ENCODE measurements around the gene COL25A1. TPM values are rescaled to one million over a fixed set of nuclear protein-coding genes. Genes with fewer than 3 reads are reported as not detected.

COL25A1 gene
- total RNA-seq, 2 donors from 2014 or later = 0.47 TPM; not detected in 1

DNA sequence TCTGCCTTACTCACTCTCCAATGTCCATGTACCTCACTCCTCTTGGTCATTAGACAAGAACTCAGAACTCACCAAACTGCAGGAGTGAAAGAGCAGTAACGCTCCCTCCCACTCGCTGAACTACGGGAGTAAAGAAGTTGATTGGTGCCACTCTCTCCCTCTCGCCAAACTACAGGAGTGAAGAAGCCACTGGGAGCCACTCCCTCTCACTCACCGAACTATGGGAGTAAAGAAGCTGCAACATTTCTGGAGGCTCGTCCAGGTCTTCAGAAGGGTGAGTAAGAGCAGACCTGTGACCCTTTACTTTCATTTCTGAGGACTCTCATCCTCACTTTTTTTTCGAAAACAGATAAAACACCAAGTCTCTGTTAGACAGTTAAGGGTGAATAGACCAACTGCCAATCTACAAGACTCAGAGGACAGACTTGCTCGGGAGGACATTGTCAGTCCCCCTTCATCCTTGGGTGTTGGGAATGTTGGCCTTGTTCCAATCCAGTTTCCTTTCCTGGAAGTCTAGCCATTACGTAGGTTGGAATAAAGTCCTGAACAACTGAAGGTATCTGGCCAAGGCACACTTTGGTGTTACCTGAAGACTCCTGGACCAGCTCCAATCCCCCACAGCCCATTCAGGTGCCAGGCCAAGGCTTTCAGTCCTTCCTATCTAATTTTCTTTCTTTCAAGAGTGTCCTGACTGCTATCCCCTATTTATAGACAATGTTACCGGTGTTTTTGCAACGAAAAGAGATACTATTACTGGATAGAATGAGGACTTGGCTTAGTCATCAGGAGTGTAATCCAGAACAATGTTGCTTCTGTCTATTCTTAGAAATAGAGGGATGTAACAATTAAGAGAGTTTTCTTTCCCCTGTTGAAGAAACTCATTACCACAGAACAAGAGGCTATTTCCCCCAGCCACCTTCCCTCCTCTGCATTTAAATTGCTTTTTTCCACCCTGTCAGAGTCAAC is 11.0 kb upstream of the COL25A1 start:
- no peak for ATAC-seq
- no peak for DNase-seq
- Mint-ChIP-seq H3K36me3 (ENCODE audit: low read depth) (no peaks in the 10 kb centered on the region), H3K4me1 (no peaks in the 10 kb centered on the region), H3K27ac (no peak overlapping the region), H3K27me3 (peaks cover 16% of the 10 kb centered on the region), H3K4me3 (no peak overlapping the region)
- no peaks in the 10 kb centered on the region for H3K9me3 ChIP-seq (ENCODE audit: control insufficient read depth, low read length, poor library complexity, severe bottlenecking)

- Mint-ChIP-seq H3K4me1 (peaks cover 16% of the 10 kb centered on the region), H3K36me3 (ENCODE audit: low read depth) (peaks cover 7% of the 10 kb centered on the region), H3K27me3 (peaks cover 72% of the 10 kb centered on the region), H3K27ac (no peak overlapping the region), H3K4me3 (peak overlapping the region; percentile 93)
- ATAC-seq (peak; percentile 45), DNase-seq (no peak)
- H3K9me3 ChIP-seq (ENCODE audit: control insufficient read depth, low read length, poor library complexity, severe bottlenecking) = no peaks in the 10 kb centered on the region
Observed at GRCh38 chr4:109303140-109303496, 660 bp upstream of the COL25A1 start.

- Mint-ChIP-seq H3K27me3 (peaks cover 68% of the 10 kb centered on the region), H3K36me3 (ENCODE audit: low read depth) (peaks cover 7% of the 10 kb centered on the region), H3K27ac (no peak overlapping the region), H3K4me3 (peak overlapping the region; percentile 93), H3K4me1 (peaks cover 16% of the 10 kb centered on the region)
- no peak for DNase-seq
- no peaks in the 10 kb centered on the region for H3K9me3 ChIP-seq (ENCODE audit: control insufficient read depth, low read length, poor library complexity, severe bottlenecking)
- no peak for ATAC-seq
Observed at GRCh38 chr4:109301651-109302360, 652 bp downstream of the COL25A1 start.

DNA sequence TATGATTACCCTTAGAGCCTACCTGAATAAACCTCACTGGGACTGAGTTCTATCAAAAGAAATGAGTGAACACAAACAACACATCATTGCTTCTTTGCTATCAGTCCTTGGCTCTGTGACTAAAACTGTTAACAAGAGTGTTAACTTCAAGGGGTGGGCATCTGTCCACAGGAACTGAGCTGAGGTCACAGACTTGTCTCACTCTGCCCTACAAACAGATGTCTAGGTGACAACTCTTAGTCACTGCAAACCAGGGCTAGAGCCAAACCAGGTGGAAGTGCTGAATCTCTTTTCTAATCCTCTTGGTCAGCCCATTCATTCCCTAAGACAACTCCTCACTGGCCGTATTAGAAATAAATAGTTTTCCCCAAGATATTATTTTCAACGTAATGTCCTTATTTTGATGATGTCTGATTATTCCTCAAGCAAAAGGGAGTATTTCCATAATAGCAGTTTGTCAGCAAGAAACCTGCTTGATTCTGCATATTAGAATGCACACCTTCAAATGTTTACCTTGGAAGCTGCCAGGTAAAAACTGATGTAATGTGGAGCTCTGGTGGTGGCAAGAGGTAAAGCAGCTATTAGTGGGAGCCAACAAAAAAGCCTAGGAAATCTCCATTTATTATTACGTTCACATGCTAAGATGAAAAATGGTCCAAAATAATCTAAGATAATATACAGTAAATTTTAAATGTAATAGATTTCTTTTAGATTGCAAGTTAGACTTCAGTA is 4.0 kb downstream of the COL25A1 start:
- H3K4me3 Mint-ChIP-seq = no peak overlapping the region
- peaks cover 16% of the 10 kb centered on the region for H3K4me1 Mint-ChIP-seq
- H3K36me3 Mint-ChIP-seq (ENCODE audit: low read depth) = peaks cover 3% of the 10 kb centered on the region
- H3K9me3 ChIP-seq (ENCODE audit: control insufficient read depth, low read length, poor library complexity, severe bottlenecking) = no peaks in the 10 kb centered on the region
- DNase-seq (no peak), ATAC-seq (no peak)
- H3K27me3 Mint-ChIP-seq = peaks cover 53% of the 10 kb centered on the region
- H3K27ac Mint-ChIP-seq = no peak overlapping the region

- Mint-ChIP-seq H3K4me1 (peaks cover 7% of the 10 kb centered on the region), H3K4me3 (no peak overlapping the region), H3K36me3 (ENCODE audit: low read depth) (no peaks in the 10 kb centered on the region), H3K27ac (no peak overlapping the region), H3K27me3 (peaks cover 48% of the 10 kb centered on the region)
- H3K9me3 ChIP-seq (ENCODE audit: control insufficient read depth, low read length, poor library complexity, severe bottlenecking) = no peaks in the 10 kb centered on the region
- ATAC-seq = no peak
- no peak for DNase-seq
Observed at GRCh38 chr4:109296527-109296926, 5.9 kb downstream of the COL25A1 start.

DNA sequence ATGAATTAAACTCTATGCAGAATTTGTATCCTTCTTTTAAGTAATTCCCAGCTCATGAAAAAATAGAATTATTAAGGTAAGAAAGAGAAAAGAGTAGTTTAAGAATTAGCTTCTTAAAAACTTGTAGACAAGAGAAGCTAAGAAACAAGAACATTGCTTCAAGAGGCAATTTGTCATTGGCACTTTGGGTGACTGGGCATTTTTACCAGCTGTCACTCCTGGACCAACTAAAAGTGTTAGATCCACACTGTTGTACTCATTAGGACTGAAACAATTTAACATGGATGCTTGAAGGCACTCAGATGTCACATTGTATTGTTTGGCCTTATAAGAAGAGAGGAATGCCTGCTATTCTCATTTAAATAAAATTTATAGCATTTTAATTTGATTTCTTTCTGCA is 7.4 kb downstream of the COL25A1 start:
- Mint-ChIP-seq H3K27me3 (peaks cover 35% of the 10 kb centered on the region), H3K4me1 (peaks cover 3% of the 10 kb centered on the region), H3K36me3 (ENCODE audit: low read depth) (no peaks in the 10 kb centered on the region), H3K27ac (no peak overlapping the region), H3K4me3 (no peak overlapping the region)
- ATAC-seq (no peak), DNase-seq (no peak)
- no peaks in the 10 kb centered on the region for H3K9me3 ChIP-seq (ENCODE audit: control insufficient read depth, low read length, poor library complexity, severe bottlenecking)

- DNase-seq = no peak
- H3K4me1 Mint-ChIP-seq = no peaks in the 10 kb centered on the region
- H3K9me3 ChIP-seq (ENCODE audit: control insufficient read depth, low read length, poor library complexity, severe bottlenecking) = no peaks in the 10 kb centered on the region
- no peaks in the 10 kb centered on the region for H3K36me3 Mint-ChIP-seq (ENCODE audit: low read depth)
- H3K27ac Mint-ChIP-seq = no peak overlapping the region
- ATAC-seq = no peak
- H3K27me3 Mint-ChIP-seq = peaks cover 30% of the 10 kb centered on the region
- H3K4me3 Mint-ChIP-seq = no peak overlapping the region
Observed at GRCh38 chr4:109294468-109295020, 7.9 kb downstream of the COL25A1 start.

GRCh38 chr4:109294006-109294405 is 8.5 kb downstream of the COL25A1 start:
- Mint-ChIP-seq H3K36me3 (ENCODE audit: low read depth) (no peaks in the 10 kb centered on the region), H3K4me1 (no peaks in the 10 kb centered on the region), H3K27ac (no peak overlapping the region), H3K27me3 (peaks cover 28% of the 10 kb centered on the region), H3K4me3 (no peak overlapping the region)
- ATAC-seq = peak; percentile 49
- H3K9me3 ChIP-seq (ENCODE audit: control insufficient read depth, low read length, poor library complexity, severe bottlenecking) = no peaks in the 10 kb centered on the region
- DNase-seq = no peak

- no peaks in the 10 kb centered on the region for H3K4me1 Mint-ChIP-seq
- H3K27ac Mint-ChIP-seq = no peak overlapping the region
- no peaks in the 10 kb centered on the region for H3K36me3 Mint-ChIP-seq (ENCODE audit: low read depth)
- peaks cover 17% of the 10 kb centered on the region for H3K27me3 Mint-ChIP-seq
- ATAC-seq = no peak
- H3K9me3 ChIP-seq (ENCODE audit: control insufficient read depth, low read length, poor library complexity, severe bottlenecking) = no peaks in the 10 kb centered on the region
- no peak overlapping the region for H3K4me3 Mint-ChIP-seq
- DNase-seq = no peak
Observed at GRCh38 chr4:109291707-109292238, 10.7 kb downstream of the COL25A1 start.

DNA sequence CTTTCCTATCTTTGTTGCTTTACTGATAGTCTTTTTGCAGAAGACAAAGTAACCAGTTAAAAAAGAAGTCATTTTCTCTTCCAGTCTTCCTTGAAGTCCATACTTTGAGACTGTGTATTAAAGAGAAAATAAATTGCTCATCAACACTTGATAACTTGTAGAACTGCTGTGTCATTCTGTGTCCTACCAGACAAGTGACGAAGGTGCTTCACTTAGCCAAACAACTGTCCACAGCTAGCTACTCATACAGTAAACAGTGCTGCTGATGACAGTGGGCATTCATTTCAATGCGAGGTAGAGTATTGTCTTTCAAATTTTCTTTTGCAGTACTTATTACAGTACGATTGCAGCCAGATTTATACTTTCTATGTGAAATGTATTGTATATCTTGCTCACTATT is 11.5 kb downstream of the COL25A1 start:
- no peaks in the 10 kb centered on the region for H3K36me3 Mint-ChIP-seq (ENCODE audit: low read depth)
- no peak overlapping the region for H3K27ac Mint-ChIP-seq
- no peak for DNase-seq
- no peaks in the 10 kb centered on the region for H3K4me1 Mint-ChIP-seq
- no peak for ATAC-seq
- no peaks in the 10 kb centered on the region for H3K9me3 ChIP-seq (ENCODE audit: control insufficient read depth, low read length, poor library complexity, severe bottlenecking)
- H3K4me3 Mint-ChIP-seq = no peak overlapping the region
- peaks cover 10% of the 10 kb centered on the region for H3K27me3 Mint-ChIP-seq

GRCh38 chr4:109278594-109279031 is 23.8 kb downstream of the COL25A1 start:
- DNase-seq = no peak
- no peak for ATAC-seq

GRCh38 chr4:109276482-109277095 is 25.9 kb downstream of the COL25A1 start:
- H3K9me3 ChIP-seq (ENCODE audit: control insufficient read depth, low read length, poor library complexity, severe bottlenecking) = no peaks in the 10 kb centered on the region
- ATAC-seq (no peak), DNase-seq (no peak)
- Mint-ChIP-seq H3K27me3 (peaks cover 33% of the 10 kb centered on the region), H3K4me1 (no peaks in the 10 kb centered on the region), H3K36me3 (ENCODE audit: low read depth) (no peaks in the 10 kb centered on the region), H3K4me3 (no peak overlapping the region), H3K27ac (no peak overlapping the region)

More at GRCh38 chr4:109278594-109279031, 23.8 kb downstream of the COL25A1 start:
- H3K4me3 Mint-ChIP-seq = no peak overlapping the region
- H3K36me3 Mint-ChIP-seq (ENCODE audit: low read depth) = no peaks in the 10 kb centered on the region
- H3K27ac Mint-ChIP-seq = no peak overlapping the region
- H3K4me1 Mint-ChIP-seq = no peaks in the 10 kb centered on the region
- no peaks in the 10 kb centered on the region for H3K9me3 ChIP-seq (ENCODE audit: control insufficient read depth, low read length, poor library complexity, severe bottlenecking)
- peaks cover 27% of the 10 kb centered on the region for H3K27me3 Mint-ChIP-seq
